CD4-positive, alpha-beta T cell treated with Interleukin-15 for 1 hour (primary cell): ENCODE data around the gene BRCA2.
A peak's percentile ranks its signal among the peaks of the same experiment; 100 is the strongest.

Source experiments
- DNase-seq: peaks from one replicate; pipeline ENCODE4 v3.0.0-alpha.2; 2020

BRCA2 gene

GRCh38 chr13:32384702-32385101 lies 69.4 kb downstream of the BRCA2 start:
- no peak for DNase-seq

GRCh38 chr13:32385410-32385809 lies 70.1 kb downstream of the BRCA2 start:
- DNase-seq: no peak

GRCh38 chr13:32390048-32390447 lies 74.7 kb downstream of the BRCA2 start:
- no peak for DNase-seq

DNA sequence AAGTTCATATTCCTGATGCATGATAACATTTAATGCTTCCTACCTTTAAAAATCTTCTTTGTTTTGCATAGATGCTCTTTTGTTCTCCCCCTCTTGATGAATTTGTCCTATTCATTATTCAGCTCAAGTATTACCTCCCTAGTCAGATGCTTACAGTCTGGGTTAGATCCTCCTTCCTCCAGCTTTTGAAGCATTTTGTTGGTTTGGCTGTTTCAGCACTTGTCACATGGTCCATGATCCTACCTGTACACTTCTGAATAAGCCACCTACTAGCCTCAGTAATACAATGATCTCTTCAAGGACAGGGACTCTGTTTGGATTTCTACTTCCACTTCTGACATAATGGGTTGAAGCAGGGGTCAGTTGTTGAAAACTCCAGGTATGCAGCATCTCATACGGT lies 75.2 kb downstream of the BRCA2 start:
- no peak for DNase-seq

GRCh38 chr13:32391101-32391619 lies 75.9 kb downstream of the BRCA2 start:
- DNase-seq: no peak

- DNase-seq: no peak
Observed at GRCh38 chr13:32403108-32403507, 87.8 kb downstream of the BRCA2 start.

- DNase-seq: no peak
Observed at GRCh38 chr13:32407854-32408253, 92.5 kb downstream of the BRCA2 start.

DNA sequence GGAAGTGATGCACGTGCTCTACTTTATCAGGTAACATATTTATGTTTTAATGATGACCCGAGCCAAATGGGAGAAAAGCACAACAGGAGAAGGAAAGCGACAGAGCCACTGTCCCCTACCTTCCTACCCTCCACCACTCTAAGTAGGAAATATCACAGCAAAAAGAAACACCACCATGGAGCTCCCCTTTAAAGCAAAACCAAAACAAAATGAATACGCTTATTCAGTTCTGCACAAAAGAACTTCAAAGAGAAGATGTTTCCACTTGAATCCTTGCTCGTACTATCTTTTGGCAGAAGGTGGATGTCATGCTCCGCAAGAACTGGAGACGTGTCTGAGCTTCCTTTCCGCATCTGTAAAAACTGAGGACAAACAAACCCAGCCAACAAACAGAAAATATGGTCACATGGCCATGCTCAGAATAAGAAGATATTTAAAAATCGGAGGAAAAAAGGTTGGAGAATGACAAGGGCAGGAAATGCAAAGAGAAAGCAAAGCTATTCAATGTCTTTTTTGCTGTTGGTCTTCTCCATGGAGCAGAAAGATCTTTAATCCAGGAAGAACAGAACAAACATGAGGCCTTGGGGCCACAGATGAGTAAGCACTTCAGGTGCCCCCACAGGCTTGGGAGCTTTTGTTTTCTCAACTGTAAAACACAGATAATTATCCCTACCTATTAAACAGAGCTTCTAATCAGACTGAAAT lies 93.1 kb downstream of the BRCA2 start:
- DNase-seq: no peak

- DNase-seq: no peak
Observed at GRCh38 chr13:32409001-32409313, 93.6 kb downstream of the BRCA2 start.

DNA sequence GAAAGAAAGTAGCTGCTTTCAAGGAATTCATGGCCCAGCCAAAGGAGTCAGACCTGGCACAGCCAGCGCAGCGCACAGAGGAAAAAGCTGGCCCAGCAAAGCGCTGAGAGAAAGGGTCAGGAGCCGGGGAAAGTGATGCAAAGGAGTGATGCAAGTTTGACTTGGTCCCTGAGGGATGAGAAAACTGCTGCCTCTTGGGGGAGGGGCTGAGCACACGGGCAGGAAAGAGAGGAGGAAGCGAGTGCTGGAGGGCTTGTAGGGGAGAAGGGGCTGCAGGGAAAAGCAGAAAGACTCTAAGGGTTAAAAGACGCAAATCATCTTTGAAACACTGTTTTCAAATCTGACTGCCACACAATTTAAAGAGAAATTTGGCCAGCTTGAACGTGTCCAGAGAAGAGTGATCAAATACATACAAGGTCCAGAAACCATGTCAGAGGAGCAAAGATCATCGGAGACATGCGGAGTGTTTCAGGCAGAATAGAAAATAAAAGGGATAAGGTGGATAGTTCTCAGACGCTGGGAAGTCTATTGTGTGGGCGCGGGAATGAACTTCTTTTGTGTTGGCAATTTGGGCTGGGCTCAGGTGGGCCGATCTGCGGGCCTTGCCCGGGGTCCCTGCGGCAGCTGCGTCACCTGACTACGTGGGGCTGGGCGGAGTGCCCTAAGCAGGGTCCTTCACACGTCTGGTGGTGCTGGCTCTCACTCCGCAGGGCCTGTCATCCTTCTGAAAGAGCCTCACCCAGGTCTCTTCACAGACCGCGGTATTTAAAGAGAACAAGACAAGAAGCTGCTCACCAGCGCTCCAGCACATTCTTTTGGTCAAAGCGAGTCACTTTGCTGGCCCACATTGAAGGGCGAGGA lies 94.5 kb downstream of the BRCA2 start:
- no peak for DNase-seq

- no peak for DNase-seq
Observed at GRCh38 chr13:32413284-32413683, 98.0 kb downstream of the BRCA2 start.

DNA sequence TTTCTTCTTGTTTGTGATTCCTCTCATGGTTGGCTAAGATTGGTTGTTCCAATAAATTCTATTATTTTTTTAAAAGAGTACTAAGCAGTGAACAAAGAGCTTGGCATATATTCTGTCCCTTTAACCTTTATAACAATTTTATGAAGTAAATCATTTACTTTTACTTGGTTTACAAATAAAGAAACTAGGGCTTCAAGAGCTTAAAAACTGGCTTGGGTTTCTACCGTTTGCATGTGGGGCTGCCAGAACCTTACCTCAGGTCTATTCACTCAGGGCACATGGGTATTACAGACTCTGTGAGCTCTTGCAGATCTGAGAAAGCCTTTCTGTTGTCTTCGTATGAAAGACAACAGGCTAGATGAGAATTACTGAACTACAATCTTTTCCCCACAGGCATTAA lies 99.3 kb downstream of the BRCA2 start:
- DNase-seq: no peak

GRCh38 chr13:32415019-32415418 lies 99.7 kb downstream of the BRCA2 start:
- DNase-seq: no peak

DNA sequence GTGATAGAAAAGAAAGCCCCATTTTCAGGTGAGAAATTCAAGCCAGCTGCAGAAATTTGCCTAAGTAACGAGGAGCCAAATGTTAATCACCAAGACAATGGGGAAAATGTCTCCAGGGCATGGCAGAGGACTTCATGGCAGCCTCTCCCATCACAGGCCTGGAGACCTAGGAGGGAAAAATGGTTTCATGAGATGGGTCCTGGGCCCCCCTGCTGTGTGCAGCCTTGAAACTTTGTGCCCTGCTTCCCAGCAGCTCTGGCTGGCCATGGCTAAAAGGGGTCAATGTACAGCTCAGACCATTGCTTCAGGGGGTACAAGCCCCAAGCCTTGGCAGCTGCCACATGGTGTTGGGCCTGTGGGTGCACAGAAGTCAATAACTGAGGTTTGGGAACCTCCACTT lies 102.7 kb downstream of the BRCA2 start:
- no peak for DNase-seq

DNA sequence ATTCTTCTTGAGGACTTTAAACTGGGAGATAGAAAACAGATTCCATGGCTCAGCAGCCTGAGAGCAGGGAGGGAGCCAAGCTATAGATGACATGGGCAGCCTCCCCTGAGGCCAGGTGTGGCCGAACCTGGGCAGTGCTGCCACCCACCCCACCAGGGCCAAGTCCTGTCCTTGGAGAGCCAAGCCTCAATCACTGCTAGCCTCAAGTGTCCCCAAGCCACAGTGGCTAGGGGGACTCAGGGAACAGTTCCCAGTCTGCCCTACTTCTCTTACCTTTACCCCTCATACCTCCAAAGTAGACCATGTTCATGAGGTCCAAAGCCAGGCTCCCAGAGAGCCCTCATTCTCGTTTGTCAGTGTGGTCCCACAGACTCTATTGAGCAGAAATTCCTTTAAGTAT lies 104.6 kb downstream of the BRCA2 start:
- no peak for DNase-seq

DNA sequence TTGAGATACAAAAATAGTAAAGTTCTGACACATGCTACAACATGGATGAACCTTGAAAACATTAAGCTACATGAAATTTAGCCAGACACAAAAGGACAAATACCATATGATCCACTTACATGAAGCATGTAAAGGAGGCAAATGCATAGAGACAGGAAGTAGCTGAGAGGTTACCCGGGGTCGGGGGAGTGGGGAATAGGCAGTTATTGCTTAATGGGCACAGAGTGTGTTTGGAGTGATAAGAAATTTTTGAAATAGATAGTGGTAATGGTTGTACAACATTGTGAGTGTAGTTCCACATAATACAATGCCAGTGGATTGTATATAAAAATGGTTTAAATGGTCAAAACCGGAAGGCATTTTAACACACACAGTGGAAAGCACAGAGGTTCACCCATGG lies 108.3 kb downstream of the BRCA2 start:
- DNase-seq: no peak

- DNase-seq: no peak
Observed at GRCh38 chr13:32425158-32425557, 109.8 kb downstream of the BRCA2 start.

DNA sequence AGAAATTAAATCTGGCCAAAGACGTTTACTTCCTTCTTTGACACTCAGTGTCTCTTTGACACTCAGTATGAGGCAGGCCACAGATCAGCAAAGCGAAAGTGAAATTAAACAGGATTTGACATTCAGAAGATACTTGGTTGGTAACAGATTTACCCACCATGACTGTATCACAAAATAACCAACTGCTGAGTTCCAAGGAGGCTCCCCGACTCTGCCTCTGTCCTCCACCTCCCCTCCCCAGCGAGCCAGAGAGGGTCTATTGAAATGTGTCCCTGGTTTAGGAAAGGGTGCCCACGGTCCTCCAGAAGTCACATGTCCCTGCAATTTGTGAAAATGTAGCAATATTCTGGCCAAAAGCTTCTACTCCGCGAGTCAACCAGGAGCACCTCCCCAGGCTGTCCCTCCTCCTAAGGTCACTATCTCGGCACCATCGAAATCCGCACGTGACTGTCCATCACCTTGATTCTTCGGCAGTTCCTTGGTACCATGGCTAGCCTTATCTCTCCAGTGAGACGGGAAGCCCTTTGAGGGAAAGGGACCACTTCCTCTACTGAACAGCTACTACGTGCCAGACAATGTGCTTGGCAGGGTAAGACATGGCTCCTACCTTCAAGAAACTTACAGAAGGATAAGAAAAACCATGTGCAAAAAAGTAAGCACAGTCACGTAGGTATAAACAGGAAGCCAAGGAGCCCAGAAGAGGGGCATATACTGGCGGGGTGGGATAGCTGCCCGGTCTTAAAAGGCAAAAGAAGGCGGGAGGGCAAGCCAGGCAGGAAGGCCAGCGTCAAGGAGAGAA lies 111.1 kb downstream of the BRCA2 start:
- peak; percentile 45 for DNase-seq

DNA sequence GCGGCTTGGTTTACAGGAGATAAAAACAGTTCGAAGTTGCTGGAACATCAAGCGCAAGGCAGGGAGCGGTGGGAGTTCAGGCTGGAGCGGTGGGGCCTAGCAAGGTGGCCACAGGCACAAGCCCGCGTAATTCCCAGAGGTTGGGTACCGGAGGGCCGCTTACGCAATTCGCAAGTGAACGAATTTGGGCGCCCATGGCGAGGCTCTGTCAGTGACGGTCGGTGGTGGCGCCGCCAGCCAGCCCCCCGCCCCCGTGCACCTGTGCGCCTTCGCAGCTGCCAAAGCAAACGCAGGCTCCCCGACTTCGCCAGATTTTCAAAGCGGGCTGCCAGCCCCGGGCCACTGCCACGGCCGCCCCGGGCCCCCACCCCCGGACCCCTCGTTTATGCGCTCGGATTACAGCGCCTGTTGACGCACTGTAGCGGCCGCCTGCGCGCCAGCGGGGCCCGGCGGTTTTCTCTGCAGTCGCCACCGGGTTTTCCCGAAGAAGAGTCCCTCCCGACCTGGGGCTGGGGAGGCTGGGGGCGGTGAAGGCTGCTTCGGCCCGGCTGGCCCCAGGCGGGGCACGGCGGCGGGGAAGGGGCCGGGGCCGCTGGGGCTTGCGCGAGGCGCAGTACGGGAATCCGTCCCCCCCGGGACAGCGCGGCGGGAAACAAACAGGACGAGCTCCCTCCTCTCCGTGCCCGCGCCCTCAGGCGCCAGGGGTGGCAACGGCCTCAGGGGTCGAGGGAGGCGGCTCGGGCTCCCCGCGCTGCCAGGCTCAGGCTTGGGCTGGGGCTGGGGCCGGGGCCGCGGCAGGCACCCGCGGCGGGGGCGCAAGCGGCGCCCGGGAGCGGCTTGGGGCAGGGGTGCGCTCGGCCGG lies 111.9 kb downstream of the BRCA2 start:
- peak; percentile 68 for DNase-seq

DNA sequence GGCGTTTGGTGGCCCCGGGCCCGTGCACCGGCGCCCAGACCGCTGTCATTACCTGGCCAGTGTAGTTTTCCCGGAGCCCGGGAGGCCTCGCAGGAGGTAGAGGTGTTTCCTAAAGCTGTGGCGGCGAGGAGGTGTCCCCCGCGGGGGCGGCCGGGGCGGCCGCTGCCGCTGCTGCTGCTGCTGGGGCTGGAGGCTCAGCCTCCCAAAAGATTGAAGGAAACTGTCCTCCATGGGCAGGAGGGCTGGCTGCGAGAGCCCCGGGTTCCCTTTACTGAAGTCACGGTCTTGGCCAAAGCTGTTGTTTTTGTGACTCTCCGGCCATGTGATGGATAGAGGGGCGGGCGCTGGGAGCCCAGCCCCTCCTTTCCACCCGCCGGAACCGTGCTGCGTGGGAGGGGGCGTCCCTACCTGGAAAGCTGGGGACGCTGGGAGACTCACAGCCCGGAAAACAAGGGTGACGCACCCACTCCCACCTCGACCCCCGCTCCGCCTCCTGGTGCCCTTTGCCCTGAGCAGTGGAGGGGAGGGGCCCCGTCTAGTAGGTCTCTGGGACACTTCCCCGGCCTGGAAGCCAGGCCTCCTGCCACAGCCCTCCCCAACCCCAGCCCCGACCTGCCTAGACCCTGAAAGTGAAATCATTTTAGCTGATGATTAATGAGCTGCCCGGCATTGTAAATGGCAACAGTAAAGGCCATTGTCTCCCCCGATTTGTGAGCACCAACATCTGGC lies 112.7 kb downstream of the BRCA2 start, which contains the start of gene N4BP2L1:
Gene N4BP2L1 (minus strand): TSS at position 279 of the 729 bp plus-strand sequence. CDS start 48 bp downstream, at position 231.
- DNase-seq: peak; percentile 93

- peak; percentile 28 for DNase-seq
Observed at GRCh38 chr13:32428581-32429432, 113.5 kb downstream of the BRCA2 start.
